Liver (tissue), 9 donors: ENCODE measurements around the gene AGBL5. TPM values are rescaled to one million over a fixed set of nuclear protein-coding genes. Genes with fewer than 3 reads are reported as not detected.

Experiments
- DNase-seq: peaks from one replicate; pipeline ENCODE4 v3.0.0-alpha.2; 2017; ENCODE audit warnings: low spot score
- H3K27ac ChIP-seq, 2 donors: one replicate each; pipeline ENCODE4 v1.7.0; 2013; ENCODE audit warnings: inconsistent platforms in 2 of 2, low read length in 2 of 2, control low read depth in 1 of 2, low read depth in 1 of 2, mild to moderate bottlenecking in 1 of 2
- H3K27me3 ChIP-seq, 4 donors: one replicate each; pipeline versions ENCODE4 v1.6.1 to v1.7.0; 2013; ENCODE audit warnings: low read length in 3 of 4, inconsistent platforms in 1 of 4, mild to moderate bottlenecking in 1 of 4, moderate library complexity in 1 of 4; ENCODE audit not compliant: control insufficient read depth in 4 of 4, insufficient read depth in 4 of 4
- H3K36me3 ChIP-seq, 4 donors: one replicate each; pipeline versions ENCODE4 v1.6.1 to v1.7.0; 2013; ENCODE audit warnings: low read length in 3 of 4, mild to moderate bottlenecking in 3 of 4, low read depth in 1 of 4, moderate library complexity in 1 of 4; ENCODE audit not compliant: control insufficient read depth in 4 of 4, insufficient read depth in 3 of 4
- H3K4me1 ChIP-seq, 4 donors: one replicate each; pipeline versions ENCODE4 v1.6.1 to v1.7.0; 2013; ENCODE audit warnings: low read length in 3 of 4, mild to moderate bottlenecking in 3 of 4, moderate library complexity in 1 of 4; ENCODE audit not compliant: control insufficient read depth in 4 of 4, insufficient read depth in 4 of 4
- H3K4me3 ChIP-seq, 3 donors: one replicate each; pipeline versions ENCODE4 v1.6.1 to v1.7.0; 2013; ENCODE audit warnings: low read length in 3 of 3, control low read depth in 1 of 3, low read depth in 1 of 3, mild to moderate bottlenecking in 1 of 3
- H3K9ac ChIP-seq, 2 donors: one replicate each; pipeline ENCODE4 v1.7.0; 2013; ENCODE audit warnings: low read length in 2 of 2, mild to moderate bottlenecking in 2 of 2, moderate library complexity in 2 of 2, control low read depth in 1 of 2, low read depth in 1 of 2
- H3K9me3 ChIP-seq, 4 donors: one replicate each; pipeline versions ENCODE4 v1.6.1 to v1.7.0; 2013; ENCODE audit warnings: low read length in 3 of 4; ENCODE audit not compliant: control insufficient read depth in 4 of 4
- ATF3 ChIP-seq: IDR thresholded peaks from 2 replicates; pipeline ENCODE4 v1.6.1; 2016; ENCODE audit warnings: antibody characterized with exemption
- CTCF ChIP-seq: fragments of 150-350 bp; IDR thresholded peaks from 2 replicates; pipeline ENCODE4 v1.5.1; 2017; ENCODE audit warnings: improper control_type of control experiment, low read depth, low read length; ENCODE audit not compliant: missing input control
- EGR1 ChIP-seq, 2 donors: IDR thresholded peaks; 2 replicates each; pipeline ENCODE4 v1.6.1; 2016 to 2018; ENCODE audit warnings: antibody characterized with exemption in 2 of 2, low read depth in 2 of 2
- FOXA1 ChIP-seq: IDR thresholded peaks from 2 replicates; pipeline ENCODE4 v1.6.1; 2016; ENCODE audit warnings: antibody characterized with exemption
- FOXA2 ChIP-seq: IDR thresholded peaks from 2 replicates; pipeline ENCODE4 v1.6.1; 2016; ENCODE audit warnings: antibody characterized with exemption
- GABPA ChIP-seq, 2 donors: IDR thresholded peaks in 1 of 2; conservative IDR thresholded peaks in 1 of 2; 2 replicates each; pipeline ENCODE4 v1.6.1; 2016; ENCODE audit warnings: antibody characterized with exemption in 2 of 2, mild to moderate bottlenecking in 1 of 2, moderate library complexity in 1 of 2
- HNF4G ChIP-seq: IDR thresholded peaks from 2 replicates; pipeline ENCODE4 v1.6.1; 2016; ENCODE audit warnings: antibody characterized with exemption
- MAX ChIP-seq: IDR thresholded peaks from 2 replicates; pipeline ENCODE4 v1.6.1; 2016; ENCODE audit warnings: antibody characterized with exemption
- NR2F2 ChIP-seq: IDR thresholded peaks from 2 replicates; pipeline ENCODE4 v1.6.1; 2016; ENCODE audit warnings: antibody characterized with exemption
- RAD21 ChIP-seq, 2 donors: IDR thresholded peaks; 2 replicates each; pipeline ENCODE4 v1.6.1; 2016; ENCODE audit warnings: antibody characterized with exemption in 2 of 2, mild to moderate bottlenecking in 2 of 2
- RXRA ChIP-seq, 2 donors: IDR thresholded peaks; 2 replicates each; pipeline ENCODE4 v1.6.1; 2017 to 2018; ENCODE audit warnings: antibody characterized with exemption in 2 of 2, mild to moderate bottlenecking in 1 of 2
- SP1 ChIP-seq: IDR thresholded peaks from 2 replicates; pipeline ENCODE4 v1.6.1; 2018; ENCODE audit warnings: antibody characterized with exemption, mild to moderate bottlenecking
- YY1 ChIP-seq: IDR thresholded peaks from 2 replicates; pipeline ENCODE4 v1.6.1; 2016; ENCODE audit warnings: antibody characterized with exemption, mild to moderate bottlenecking
- ZBTB33 ChIP-seq: IDR thresholded peaks from 2 replicates; pipeline ENCODE4 v1.6.1; 2016; ENCODE audit warnings: antibody characterized with exemption
- WGBS: extraction: QIAGEN DNeasy Blood & Tissue Kit; methylation state at CpG from one replicate; pipeline ENCODE4 v1.1.7; 2013; 5-methylcytosine and 5-hydroxymethylcytosine counted together
- polyA plus RNA-seq, 2 donors: library from polyadenylated mRNA; stranded (reverse) in 1 of 2; unstranded in 1 of 2; fragments of 200-250 nt in 1 of 2; fragments of >200 nt in 1 of 2; fragmentation: Nextera tagmentation in 1 of 2; extraction: Ambion mirVana in 1 of 2; gene quantifications; one replicate each; pipeline versions ENCODE4 v1.2.1 to v1.2.3, GENCODE V29; 2013 to 2015
- total RNA-seq, 2 donors: library from RNA; depleted of rRNA; stranded (reverse); fragments of >200 nt; gene quantifications; one replicate each; pipeline ENCODE4 v1.2.3, GENCODE V29; 2014
- donor health status: healthy.
- donor health status: healthy.
- donor health status: healthy.
- donor health status: healthy.
- donor health status: healthy.

Gene AGBL5
- total and polyA plus RNA-seq, 4 donors = 3.2 to 9.0 (median 4.8) TPM

- H3K9ac ChIP-seq = no peak overlapping the region
Measured at GRCh38 chr2:27085062-27085672, 33.7 kb downstream of the AGBL5 start.

GRCh38 chr2:27085673-27086089, 34.2 kb downstream of the AGBL5 start:
- WGBS = 3% methylated on average over 38 of the region's 38 CpGs
- no peak overlapping the region for H3K9ac ChIP-seq
- H3K27me3 ChIP-seq = no peaks in the 10 kb centered on the region
- TF ChIP-seq RAD21 (IDR thresholded peaks at IDR 0.05) = peak; percentile 75 to 76
- no peak for TF ChIP-seq FOXA1
- TF ChIP-seq CTCF = peak; percentile 28
- DNase-seq = peak; percentile 69
- H3K4me3 ChIP-seq = peak overlapping the region; percentile 46 to 73 (median 63)
- H3K9me3 ChIP-seq = no peaks in the 10 kb centered on the region
- no peaks in the 10 kb centered on the region for H3K36me3 ChIP-seq
- peak overlapping the region; percentile 70 to 87 for H3K27ac ChIP-seq
- peaks cover 10 to 65% (median 34%) of the 10 kb centered on the region in 4 donors for H3K4me1 ChIP-seq

More at GRCh38 chr2:27085062-27085672, 33.7 kb downstream of the AGBL5 start:
- Histone ChIP-seq H3K9me3 (no peaks in the 10 kb centered on the region), H3K4me1 (peaks cover 9 to 68% (median 35%) of the 10 kb centered on the region in 4 donors), H3K36me3 (no peaks in the 10 kb centered on the region), H3K27ac (peak overlapping the region in 1 of 2 donors; percentile 87), H3K4me3 (peak overlapping the region in 2 of 3 donors; percentile 63 to 73), H3K27me3 (no peaks in the 10 kb centered on the region)
- no peak for DNase-seq
- TF ChIP-seq EGR1 (IDR thresholded peaks at IDR 0.05; ENCODE audit: low read depth in 2 of 2) = no peak
- no peak for TF ChIP-seq GABPA (IDR thresholded peaks at IDR 0.05 in 1 of 2, conservative IDR thresholded peaks at IDR 0.05 in 1 of 2)
- TF ChIP-seq HNF4G = no peak
- TF ChIP-seq FOXA2 = no peak
- TF ChIP-seq RXRA (IDR thresholded peaks at IDR 0.05) = no peak
- TF ChIP-seq YY1 = no peak
- TF ChIP-seq SP1 = no peak
- no peak for TF ChIP-seq NR2F2
- TF ChIP-seq FOXA1 = no peak
- no peak for TF ChIP-seq RAD21 (IDR thresholded peaks at IDR 0.05)
- no peak for TF ChIP-seq MAX
- TF ChIP-seq CTCF = no peak
- no peak for TF ChIP-seq ATF3
- TF ChIP-seq ZBTB33 = no peak
- 68% methylated on average over 10 of the region's 10 CpGs for WGBS
